Activated CD8-positive, alpha-beta memory T cell treated with anti-CD3 and anti-CD28 coated beads, Interleukin-2, amount 50 U/mL, for 24 hours (primary cell): ENCODE results near the gene ZNHIT1.
"Not testable (repeated sequence)": the region's sequence is repeated elsewhere in the genome, so short reads cannot be mapped to it uniquely, and the experiment has no call there.

ENCODE experiments used
- DNase-seq: peaks from one replicate; pipeline ENCODE4 v3.0.0-alpha.2; 2020; ENCODE audit errors: extremely low read depth

ZNHIT1 gene

DNA sequence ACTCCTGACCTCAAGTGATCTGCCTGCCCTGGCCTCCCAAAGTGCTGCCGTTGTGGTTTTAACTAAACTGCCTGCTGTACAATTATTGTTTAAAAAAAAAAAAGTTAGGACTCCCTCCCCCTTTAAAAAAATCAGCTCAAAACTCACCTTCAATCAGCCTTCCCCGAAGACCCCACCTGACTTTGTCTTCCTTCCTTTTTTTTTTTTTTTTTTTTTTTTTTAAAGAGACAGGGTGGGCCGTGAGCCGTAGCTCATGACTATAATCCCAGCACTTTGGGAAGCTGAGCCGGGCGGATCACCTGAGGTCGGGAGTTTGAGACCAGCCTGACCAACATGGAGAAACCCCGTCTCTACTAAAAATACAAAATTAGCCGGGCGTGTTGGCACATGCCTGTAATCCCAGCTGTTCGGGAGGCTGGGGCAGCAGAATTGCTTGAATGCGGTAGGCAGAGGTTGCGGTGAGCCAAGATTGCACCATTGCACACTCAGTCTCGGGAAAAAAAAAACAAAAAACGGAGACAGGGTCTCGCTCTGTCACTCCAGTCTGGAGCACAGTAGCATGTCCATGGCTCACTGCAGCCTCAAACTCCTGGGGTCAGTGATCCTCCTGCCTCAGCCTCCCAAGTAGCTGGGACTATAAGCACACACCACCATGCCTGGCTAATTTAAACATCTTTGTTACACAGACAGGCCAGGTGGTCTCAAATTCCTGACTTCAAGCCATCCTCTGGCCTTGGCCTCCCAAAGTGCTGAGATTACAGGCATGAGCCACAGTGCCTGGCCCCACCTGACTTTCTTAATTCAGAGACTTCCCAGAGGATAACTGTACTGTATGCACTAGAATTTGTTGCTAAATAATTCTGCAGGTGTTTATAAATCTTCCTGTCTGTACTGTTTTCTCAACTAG, 23.7 kb downstream of the ZNHIT1 start:
- no peak for DNase-seq

- no peak for DNase-seq
Observed at GRCh38 chr7:101243646-101244374, 25.8 kb downstream of the ZNHIT1 start.

GRCh38 chr7:101244375-101245146, 26.6 kb downstream of the ZNHIT1 start, which contains the start of gene FIS1:
Gene FIS1 (minus strand): TSS chr7:101245081. CDS start chr7:101245004, 77 bp downstream.
- DNase-seq, result peak; percentile 79

DNA sequence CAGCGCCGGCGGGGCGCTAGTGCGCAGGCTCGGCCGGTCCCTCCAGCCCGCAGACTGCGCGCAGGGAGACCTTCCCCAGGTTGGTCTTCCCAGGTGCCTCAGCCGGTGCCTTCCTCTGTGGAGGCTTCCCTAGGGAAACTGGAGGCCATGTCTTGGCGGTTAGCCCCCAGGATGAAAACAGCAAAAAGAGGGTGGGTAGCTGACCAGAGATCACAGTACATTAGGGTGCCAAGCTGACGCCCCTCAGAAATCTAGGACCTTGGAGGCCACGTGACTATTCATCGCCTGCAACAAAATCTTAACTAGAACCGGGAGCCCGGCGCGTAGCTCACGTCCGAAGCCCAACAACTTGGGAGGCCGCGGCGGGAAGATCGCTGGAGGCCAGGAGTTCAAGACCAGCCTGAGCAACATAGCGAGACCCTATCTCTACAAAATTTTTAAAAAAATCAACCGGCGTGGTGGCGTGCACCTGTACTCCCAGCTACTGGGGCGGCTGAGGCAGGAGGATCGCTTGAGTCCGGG, 27.2 kb downstream of the ZNHIT1 start:
- DNase-seq, result no peak

- no peak for DNase-seq
Observed at GRCh38 chr7:101248276-101248675, 30.3 kb downstream of the ZNHIT1 start.

GRCh38 chr7:101250324-101250723, 32.4 kb downstream of the ZNHIT1 start:
- DNase-seq, result no peak

DNA sequence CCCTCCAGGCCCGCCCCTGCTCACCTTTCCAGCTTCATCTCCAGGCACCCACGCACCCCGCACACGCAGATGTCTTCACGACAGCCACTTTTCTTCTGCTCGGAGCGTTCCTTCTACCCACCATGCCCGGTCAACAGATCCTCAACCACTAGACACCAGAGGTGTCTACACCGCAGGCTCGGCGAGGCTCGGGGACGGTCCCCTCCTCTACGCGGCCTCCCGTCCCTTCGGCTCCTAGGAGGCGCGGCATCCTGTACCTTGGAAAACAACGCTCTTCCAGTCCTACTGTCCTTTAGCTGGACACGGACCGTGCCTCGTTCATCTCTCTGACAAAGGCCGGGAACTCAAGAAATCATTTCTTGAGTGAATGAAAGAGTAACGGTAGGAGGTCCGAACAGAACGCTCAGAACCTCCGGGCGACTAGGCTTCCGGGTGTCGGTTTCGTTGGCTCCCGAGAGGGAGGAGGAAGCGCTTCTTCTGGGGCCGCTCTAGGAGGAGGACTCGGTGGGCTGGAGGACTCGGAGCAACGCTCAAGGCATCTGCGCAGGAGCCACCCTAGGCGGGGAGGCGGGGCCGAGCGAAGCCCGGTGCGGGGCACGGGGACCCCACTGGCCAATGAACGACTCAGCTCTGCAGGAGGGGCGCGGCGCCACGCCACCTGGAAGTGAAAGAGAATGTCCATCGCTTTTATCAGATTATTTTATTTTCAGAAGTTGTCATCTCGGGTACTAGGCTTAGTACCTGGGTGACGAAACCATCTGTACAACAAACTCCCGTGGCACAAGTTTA, 34.1 kb downstream of the ZNHIT1 start:
- peak; percentile 95 for DNase-seq

- DNase-seq, result not testable (repeated sequence)
Observed at GRCh38 chr7:101253199-101253598, 35.2 kb downstream of the ZNHIT1 start.

GRCh38 chr7:101255796-101256195, 37.8 kb downstream of the ZNHIT1 start:
- DNase-seq, result no peak

- DNase-seq, result no peak
Observed at GRCh38 chr7:101258243-101258731, 40.3 kb downstream of the ZNHIT1 start.

GRCh38 chr7:101264102-101264706, 46.2 kb downstream of the ZNHIT1 start:
- not testable (repeated sequence) for DNase-seq

DNA sequence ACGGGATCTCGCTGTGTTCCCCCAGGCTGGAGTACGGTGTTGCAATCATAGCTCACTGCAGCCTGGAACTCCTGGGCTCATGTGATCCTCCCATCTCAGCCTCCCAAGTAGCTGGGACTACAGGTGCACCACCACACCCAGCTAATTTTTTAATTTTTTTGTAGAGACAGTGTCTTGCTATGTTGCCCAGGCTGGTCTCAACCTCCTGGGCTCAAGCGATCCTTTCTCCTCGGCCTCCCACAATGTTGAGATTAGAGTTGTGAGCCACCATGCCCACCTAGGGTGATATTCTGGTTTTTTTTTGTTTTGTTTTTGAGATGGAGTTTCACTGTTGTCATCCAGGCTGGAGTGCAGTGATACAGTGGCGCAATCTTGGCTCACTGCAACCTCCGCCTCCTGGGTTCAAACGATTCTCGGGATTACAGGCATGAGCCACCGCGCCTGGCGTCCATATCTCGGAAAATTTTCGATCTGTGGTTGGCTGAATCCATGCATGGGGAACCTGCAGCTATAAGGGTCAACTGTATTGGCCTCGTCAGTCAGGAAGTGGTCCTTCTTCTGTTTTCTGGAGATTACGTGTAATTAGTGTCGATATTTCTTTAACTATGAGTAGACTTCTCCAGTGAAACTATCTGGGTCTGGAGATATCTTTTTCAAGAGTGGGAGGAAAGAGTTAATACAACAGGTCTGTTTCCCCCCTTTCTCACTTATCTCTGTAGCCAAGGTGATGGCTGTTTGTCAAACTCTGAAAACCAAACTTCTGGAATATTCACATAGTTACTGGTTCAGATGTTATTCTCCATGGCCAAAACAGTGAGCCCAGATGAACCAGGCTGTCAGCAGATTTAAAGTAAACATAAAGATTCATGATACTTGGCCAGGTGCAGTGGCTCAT, 47.9 kb downstream of the ZNHIT1 start:
- no peak for DNase-seq

DNA sequence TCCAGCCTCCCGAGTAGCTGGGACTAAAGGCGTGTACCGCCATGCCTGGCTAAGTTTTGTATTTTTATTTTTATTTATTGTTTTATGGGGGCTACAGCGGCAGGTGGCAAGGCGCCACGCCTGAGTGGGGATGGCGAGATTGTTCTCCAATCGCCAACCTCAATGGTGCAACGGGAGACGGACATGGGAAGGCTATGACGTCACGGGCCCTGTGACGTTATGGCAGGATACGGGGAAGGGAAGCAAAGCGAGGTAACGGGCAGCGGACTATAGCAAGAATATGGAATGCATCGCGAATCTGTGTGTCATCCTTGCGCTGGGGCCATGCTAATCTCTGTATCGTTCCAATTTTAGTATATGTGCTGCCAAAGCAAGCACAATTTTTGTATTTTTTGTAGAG, 51.7 kb downstream of the ZNHIT1 start:
- no peak for DNase-seq

- DNase-seq, result no peak
Observed at GRCh38 chr7:101271021-101271420, 53.1 kb downstream of the ZNHIT1 start.

GRCh38 chr7:101273206-101273605, 55.2 kb downstream of the ZNHIT1 start:
- DNase-seq, result no peak
